Cerebellar nuclear complex (tissue), 1 donor: ENCODE measurements around the gene USP31.

Experiments
- DNase-seq, 2 experiments: peaks; one replicate each; lab custom pipeline; 2025; lab: John Stamatoyannopoulos, UW

The USP31 gene

GRCh38 chr16:23062524-23062923 is 86.7 kb downstream of the USP31 start:
- no peak for DNase-seq

- DNase-seq: no peak
Observed at GRCh38 chr16:23061669-23062068, 87.6 kb downstream of the USP31 start.

GRCh38 chr16:23060458-23061320 is 88.6 kb downstream of the USP31 start:
- peak in 1 of 2 experiments; percentile 21 for DNase-seq

GRCh38 chr16:23059433-23059832 is 89.8 kb downstream of the USP31 start:
- no peak for DNase-seq

- no peak for DNase-seq
Observed at GRCh38 chr16:23058576-23058975, 90.7 kb downstream of the USP31 start.

GRCh38 chr16:23057013-23057596 is 92.1 kb downstream of the USP31 start:
- no peak for DNase-seq

- DNase-seq: no peak
Observed at GRCh38 chr16:23055481-23055880, 93.8 kb downstream of the USP31 start.

GRCh38 chr16:23052908-23053580 is 96.2 kb downstream of the USP31 start:
- no peak for DNase-seq

- no peak for DNase-seq
Observed at GRCh38 chr16:23052221-23052620, 97.0 kb downstream of the USP31 start.

- DNase-seq: no peak
Observed at GRCh38 chr16:23051587-23051986, 97.7 kb downstream of the USP31 start.

- no peak for DNase-seq
Observed at GRCh38 chr16:23048164-23048563, 101.1 kb downstream of the USP31 start.

- no peak for DNase-seq
Observed at GRCh38 chr16:23045025-23045424, 104.2 kb downstream of the USP31 start.

GRCh38 chr16:23040246-23040645 is 109.0 kb downstream of the USP31 start:
- DNase-seq: no peak

GRCh38 chr16:23039118-23039517 is 110.1 kb downstream of the USP31 start:
- DNase-seq: no peak

- no peak for DNase-seq
Observed at GRCh38 chr16:23035240-23035639, 114.0 kb downstream of the USP31 start.

- DNase-seq: no peak
Observed at GRCh38 chr16:23031508-23032098, 117.6 kb downstream of the USP31 start.

GRCh38 chr16:23029733-23030420 is 119.4 kb downstream of the USP31 start:
- DNase-seq: no peak

GRCh38 chr16:23027386-23027785 is 121.9 kb downstream of the USP31 start:
- no peak for DNase-seq

- no peak for DNase-seq
Observed at GRCh38 chr16:23026784-23027362, 122.4 kb downstream of the USP31 start.

- DNase-seq: no peak
Observed at GRCh38 chr16:23025692-23026307, 123.5 kb downstream of the USP31 start.

GRCh38 chr16:23024044-23024443 is 125.2 kb downstream of the USP31 start:
- DNase-seq: no peak
